ENCODE results near the gene CD6.

The CD6 gene

DNA sequence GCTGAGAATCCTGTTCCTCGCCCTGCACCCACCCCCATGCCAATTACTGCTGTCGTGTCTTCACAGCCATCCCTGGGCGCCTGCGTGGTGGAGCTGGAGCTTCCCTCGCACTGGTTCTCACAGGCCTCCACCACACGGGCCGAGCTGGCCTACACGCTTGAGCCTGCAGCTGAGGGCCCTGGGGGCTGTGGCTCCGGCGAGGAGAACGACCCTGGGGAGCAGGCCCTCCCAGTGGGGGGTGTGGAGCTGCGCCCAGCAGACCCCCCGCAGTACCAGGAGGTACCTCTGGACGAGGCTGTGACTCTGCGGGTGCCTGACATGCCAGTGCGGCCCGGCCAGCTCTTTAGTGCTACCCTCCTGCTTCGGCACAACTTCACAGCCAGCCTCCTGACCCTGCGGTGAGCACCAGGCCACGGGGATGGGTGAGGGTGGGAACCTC lies 42.9 kb upstream of the CD6 start:
- FAIRE-seq (no peak), DNase-seq (ENCODE audit: insufficient read length) (no peak)
- no peak for TF ChIP-seq POLR2AphosphoS5 (IDR thresholded peaks at IDR 0.05; ENCODE audit: low read depth, low read length)
- no peak for TF ChIP-seq POLR2A (IDR thresholded peaks at IDR 0.05; ENCODE audit: low read depth, low read length)
- no peak for TF ChIP-seq TAF1 (IDR thresholded peaks at IDR 0.05; ENCODE audit: borderline replicate concordance, low read depth, low read length)

DNA sequence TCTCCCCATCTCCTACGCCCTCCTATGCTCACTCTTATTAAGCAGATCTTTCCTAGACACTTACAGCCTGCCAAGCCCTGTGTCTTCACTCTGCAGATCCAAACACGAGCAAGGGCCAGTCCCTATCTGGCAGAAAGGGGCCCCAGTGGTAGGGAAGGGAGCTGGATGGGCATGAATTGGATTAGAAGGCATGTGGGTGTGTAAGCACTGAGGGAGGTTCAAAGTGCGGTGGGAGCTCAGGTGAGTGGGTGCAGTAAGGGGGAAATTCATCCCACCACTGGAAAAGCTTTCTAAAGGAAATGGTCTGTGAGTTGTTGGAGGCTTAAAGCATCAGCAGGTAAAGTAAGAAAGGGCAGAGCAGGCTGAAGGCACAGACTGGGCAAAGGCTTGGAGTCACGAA lies 41.7 kb upstream of the CD6 start:
- DNase-seq (ENCODE audit: insufficient read length), result no peak
- FAIRE-seq, result no peak
- no peak for TF ChIP-seq POLR2AphosphoS5 (IDR thresholded peaks at IDR 0.05; ENCODE audit: low read depth, low read length)
- TF ChIP-seq TAF1 (IDR thresholded peaks at IDR 0.05; ENCODE audit: borderline replicate concordance, low read depth, low read length), result no peak
- TF ChIP-seq POLR2A (IDR thresholded peaks at IDR 0.05; ENCODE audit: low read depth, low read length), result 0 out of 2 replicates have a peak, but pooled peaks have one; percentile 13

DNA sequence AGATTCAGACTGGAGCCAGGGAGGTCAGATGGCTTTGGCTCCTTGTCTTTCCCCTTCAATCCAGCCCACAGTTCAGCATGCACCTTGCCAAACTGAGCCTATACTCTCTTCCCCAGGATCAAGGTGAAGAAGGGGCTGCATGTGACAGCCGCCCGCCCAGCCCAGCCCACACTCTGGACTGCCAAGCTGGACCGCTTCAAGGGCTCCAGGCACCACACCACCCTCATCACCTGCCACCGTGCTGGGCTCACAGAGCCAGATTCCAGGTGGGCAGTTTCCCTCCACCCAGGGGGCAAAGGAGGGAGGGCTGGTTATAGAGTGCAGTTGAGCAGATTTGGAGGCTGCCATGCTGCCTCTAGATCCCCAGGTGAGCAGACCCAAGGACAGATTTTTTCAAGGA lies 41.1 kb upstream of the CD6 start:
- no peak for DNase-seq (ENCODE audit: insufficient read length)
- no peak for FAIRE-seq
- TF ChIP-seq POLR2AphosphoS5 (IDR thresholded peaks at IDR 0.05; ENCODE audit: low read depth, low read length) (no peak), TAF1 (IDR thresholded peaks at IDR 0.05; ENCODE audit: borderline replicate concordance, low read depth, low read length) (no peak), POLR2A (IDR thresholded peaks at IDR 0.05; ENCODE audit: low read depth, low read length) (no peak)

DNA sequence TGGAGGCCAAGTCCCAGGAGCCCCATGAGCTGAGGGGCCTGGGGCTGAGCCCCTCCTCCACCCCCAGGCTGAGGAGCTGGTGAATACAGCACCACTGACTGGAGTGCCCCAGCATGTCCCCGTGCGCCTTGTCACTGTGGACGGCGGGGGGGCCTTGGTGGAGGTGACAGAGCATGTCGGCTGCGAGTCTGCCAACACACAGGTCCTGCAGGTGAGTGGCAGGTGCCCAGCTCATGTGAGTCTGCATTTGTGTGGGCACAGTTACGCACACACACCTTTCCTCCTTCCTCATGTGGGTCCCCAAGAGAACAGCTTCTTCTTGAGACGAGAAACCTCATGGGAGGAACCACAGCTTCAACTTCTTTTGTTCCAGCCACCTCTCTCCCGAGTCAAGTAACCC lies 39.6 kb upstream of the CD6 start:
- DNase-seq (ENCODE audit: insufficient read length) (no peak), FAIRE-seq (peak; percentile 81)

DNA sequence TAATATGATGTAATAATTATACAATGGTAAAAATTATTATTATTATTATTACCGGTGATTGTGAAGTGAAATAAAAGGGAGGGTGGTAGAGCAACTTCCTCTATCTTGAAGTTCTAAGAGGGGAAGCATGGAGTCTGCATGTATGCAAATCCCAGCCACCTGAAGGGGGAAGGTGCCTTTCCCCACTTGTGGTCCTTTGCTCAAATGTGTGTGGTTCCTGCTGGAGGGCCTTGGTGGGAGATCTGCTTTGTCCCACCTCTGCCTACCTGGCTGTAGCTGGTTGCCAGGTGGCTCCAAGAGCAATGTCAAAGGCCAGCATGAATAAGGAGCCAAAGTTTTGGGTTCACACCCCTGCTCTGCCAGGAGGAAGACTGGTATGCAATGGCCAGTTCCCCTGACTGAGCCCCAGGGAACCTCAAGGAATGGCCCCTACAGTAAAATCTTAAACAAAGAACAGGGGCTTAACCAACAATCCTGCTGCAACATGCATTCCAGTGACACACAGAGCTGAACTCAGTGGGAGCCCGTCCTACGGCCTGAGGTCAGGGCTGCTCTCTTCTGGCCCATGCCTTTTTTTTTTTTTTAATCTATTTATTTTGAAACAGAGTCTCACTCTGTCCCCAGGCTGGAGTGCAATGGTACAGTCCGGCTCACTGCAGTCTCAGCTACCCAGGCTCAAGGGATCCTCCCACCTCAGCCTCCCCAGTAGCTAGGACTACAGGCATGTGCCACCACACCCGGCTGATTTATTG lies 38.7 kb upstream of the CD6 start:
- FAIRE-seq, result peak; percentile 81
- DNase-seq (ENCODE audit: insufficient read length), result no peak
- TF ChIP-seq POLR2AphosphoS5 (IDR thresholded peaks at IDR 0.05; ENCODE audit: low read depth, low read length) (no peak), POLR2A (IDR thresholded peaks at IDR 0.05; ENCODE audit: low read depth, low read length) (peak; percentile 42; the same call in 1 of the 2 replicates)

More for the DNA sequence above, 39.6 kb upstream of the CD6 start:
- TF ChIP-seq POLR2A (IDR thresholded peaks at IDR 0.05; ENCODE audit: low read depth, low read length) (no peak), TAF1 (IDR thresholded peaks at IDR 0.05; ENCODE audit: borderline replicate concordance, low read depth, low read length) (no peak)

DNA sequence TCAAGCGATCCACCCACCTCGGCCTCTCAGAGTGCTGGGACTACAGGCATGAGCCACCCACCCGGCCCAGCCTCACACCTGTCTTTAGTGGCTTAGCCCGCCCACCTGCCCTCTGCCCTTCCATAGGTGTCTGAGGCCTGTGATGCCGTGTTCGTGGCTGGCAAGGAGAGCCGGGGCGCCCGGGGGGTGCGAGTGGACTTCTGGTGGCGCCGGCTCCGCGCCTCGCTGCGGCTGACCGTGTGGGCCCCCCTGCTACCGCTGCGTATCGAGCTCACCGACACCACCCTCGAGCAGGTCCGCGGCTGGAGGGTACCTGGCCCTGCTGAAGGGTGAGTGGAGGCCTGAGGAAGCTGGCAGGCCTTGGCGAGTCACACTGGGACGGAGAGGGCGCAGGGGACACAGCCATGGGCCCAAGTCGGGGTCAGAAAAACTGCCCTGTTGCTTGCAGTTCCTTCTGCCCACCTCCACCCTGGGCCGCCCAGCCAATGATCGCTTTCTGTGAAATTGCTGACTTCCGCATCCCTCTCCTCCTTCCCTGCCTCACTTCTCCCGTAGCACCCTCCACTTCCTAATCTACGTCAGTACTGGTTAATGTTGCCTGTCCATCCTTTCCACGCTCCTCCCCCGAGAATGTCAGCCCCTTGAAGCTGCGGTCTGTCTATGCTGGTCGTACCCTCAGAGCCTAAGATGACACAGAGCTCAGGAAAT lies 37.9 kb upstream of the CD6 start:
- no peak for FAIRE-seq
- peak; percentile 36; the same call in 1 of the 2 replicates for TF ChIP-seq POLR2AphosphoS5 (IDR thresholded peaks at IDR 0.05; ENCODE audit: low read depth, low read length)
- TF ChIP-seq POLR2A (IDR thresholded peaks at IDR 0.05; ENCODE audit: low read depth, low read length), result peak; percentile 49
- no peak for TF ChIP-seq TAF1 (IDR thresholded peaks at IDR 0.05; ENCODE audit: borderline replicate concordance, low read depth, low read length)

DNA sequence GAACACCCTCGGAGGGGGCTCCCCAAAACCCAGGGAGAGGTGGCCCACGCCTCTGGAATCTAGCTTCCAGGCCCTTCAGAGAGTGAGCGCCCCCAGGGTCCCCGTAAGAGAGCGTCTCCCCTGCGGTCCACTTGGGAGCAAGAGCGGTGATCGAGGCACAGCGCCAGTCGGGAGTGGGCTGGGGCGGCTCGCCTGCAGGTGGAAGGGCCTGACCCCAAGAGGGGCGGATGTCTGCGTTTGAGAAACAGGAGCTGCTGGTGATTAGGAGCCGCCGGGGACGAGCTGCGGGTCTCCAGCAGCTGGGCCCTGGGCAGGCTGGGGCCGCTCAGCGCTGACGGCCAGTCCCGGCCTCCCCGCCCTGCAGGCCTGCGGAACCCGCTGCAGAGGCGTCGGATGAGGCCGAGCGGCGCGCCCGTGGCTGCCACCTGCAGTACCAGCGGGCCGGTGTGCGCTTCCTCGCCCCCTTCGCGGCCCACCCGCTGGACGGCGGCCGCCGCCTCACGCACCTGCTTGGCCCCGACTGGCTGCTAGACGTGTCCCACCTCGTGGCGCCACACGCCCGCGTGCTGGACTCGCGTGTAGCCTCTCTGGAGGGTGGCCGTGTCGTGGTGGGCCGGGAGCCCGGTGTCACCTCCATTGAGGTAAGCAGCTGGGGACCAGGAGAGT lies 37.2 kb upstream of the CD6 start:
- FAIRE-seq, result no peak
- TF ChIP-seq TAF1 (IDR thresholded peaks at IDR 0.05; ENCODE audit: borderline replicate concordance, low read depth, low read length) (no peak), POLR2A (IDR thresholded peaks at IDR 0.05; ENCODE audit: low read depth, low read length) (no peak), POLR2AphosphoS5 (IDR thresholded peaks at IDR 0.05; ENCODE audit: low read depth, low read length) (peak; percentile 2; the same call in 1 of the 2 replicates)
- DNase-seq (ENCODE audit: insufficient read length), result no peak

More for the DNA sequence above, 37.9 kb upstream of the CD6 start:
- DNase-seq (ENCODE audit: insufficient read length), result no peak

DNA sequence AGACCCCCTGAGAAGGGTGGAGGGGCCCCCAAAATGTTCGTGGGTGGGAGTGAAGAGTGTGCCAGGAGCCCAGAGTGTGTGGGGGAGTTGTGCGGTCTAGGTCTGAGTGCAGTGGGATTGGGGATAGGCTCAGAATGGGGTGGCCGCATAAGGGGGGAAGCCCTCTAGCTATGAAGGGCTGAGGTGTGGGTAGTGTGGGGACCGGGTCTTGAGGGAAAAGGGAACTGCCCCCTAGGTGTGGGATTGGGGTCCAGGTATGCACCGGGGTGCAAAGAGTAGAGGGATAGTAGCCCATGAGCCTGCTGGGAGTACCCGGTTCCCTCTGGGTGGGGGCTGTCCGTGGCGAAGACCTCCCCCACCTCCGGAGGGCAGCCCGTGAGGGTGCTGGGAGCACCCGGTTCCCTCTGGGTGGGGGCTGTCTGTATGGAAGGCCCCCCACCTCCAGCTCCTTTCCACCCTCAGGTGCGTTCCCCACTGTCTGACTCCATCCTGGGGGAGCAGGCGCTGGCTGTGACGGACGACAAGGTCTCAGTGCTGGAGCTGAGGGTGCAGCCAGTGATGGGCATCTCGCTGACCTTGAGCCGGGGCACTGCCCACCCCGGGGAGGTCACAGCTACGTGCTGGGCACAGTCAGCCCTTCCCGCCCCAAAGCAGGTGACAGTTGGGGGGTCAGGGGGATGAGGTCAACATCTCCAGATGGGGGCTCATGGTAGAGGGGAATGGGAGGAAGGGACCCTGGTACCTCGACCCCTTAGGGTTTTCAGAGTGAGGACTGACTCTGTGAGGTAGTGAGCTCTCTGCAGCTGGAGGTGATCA lies 36.5 kb upstream of the CD6 start:
- TF ChIP-seq POLR2AphosphoS5 (IDR thresholded peaks at IDR 0.05; ENCODE audit: low read depth, low read length) (peak; percentile 74; the same call in 1 of the 2 replicates), POLR2A (IDR thresholded peaks at IDR 0.05; ENCODE audit: low read depth, low read length) (peak; percentile 32), TAF1 (IDR thresholded peaks at IDR 0.05; ENCODE audit: borderline replicate concordance, low read depth, low read length) (no peak)
- FAIRE-seq (peak; percentile 50), DNase-seq (ENCODE audit: insufficient read length) (no peak)

DNA sequence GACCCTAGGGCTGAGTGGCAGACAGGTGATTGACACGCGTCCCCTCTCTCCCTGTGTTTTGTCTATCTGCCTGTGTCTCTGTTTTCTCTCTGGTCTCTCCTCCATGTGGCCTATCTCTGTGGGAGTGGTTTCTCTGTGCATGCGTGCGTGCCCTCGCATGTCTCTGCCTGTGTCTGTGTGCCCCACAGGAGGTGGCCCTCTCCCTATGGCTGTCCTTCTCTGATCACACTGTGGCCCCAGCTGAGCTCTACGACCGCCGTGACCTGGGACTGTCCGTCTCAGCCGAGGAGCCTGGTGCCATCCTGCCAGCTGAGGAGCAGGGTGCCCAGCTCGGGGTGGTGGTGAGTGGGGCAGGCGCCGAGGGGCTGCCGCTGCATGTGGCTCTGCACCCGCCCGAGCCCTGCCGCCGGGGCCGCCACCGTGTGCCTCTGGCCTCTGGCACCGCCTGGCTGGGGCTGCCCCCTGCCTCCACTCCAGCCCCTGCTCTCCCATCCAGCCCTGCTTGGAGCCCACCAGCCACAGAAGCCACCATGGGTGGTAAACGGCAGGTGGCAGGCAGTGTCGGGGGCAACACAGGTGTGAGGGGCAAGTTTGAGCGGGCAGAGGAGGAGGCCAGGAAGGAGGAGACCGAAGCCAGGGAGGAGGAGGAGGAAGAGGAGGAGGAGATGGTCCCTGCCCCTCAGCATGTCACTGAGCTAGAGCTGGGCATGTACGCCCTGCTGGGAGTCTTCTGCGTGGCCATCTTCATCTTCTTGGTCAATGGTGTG lies 35.6 kb upstream of the CD6 start:
- TF ChIP-seq POLR2AphosphoS5 (IDR thresholded peaks at IDR 0.05; ENCODE audit: low read depth, low read length), result peak; percentile 59; the same call in 1 of the 2 replicates
- TF ChIP-seq POLR2A (IDR thresholded peaks at IDR 0.05; ENCODE audit: low read depth, low read length), result peak; percentile 54
- TF ChIP-seq TAF1 (IDR thresholded peaks at IDR 0.05; ENCODE audit: borderline replicate concordance, low read depth, low read length), result no peak
- FAIRE-seq, result peak; percentile 81
- DNase-seq (ENCODE audit: insufficient read length), result no peak

DNA sequence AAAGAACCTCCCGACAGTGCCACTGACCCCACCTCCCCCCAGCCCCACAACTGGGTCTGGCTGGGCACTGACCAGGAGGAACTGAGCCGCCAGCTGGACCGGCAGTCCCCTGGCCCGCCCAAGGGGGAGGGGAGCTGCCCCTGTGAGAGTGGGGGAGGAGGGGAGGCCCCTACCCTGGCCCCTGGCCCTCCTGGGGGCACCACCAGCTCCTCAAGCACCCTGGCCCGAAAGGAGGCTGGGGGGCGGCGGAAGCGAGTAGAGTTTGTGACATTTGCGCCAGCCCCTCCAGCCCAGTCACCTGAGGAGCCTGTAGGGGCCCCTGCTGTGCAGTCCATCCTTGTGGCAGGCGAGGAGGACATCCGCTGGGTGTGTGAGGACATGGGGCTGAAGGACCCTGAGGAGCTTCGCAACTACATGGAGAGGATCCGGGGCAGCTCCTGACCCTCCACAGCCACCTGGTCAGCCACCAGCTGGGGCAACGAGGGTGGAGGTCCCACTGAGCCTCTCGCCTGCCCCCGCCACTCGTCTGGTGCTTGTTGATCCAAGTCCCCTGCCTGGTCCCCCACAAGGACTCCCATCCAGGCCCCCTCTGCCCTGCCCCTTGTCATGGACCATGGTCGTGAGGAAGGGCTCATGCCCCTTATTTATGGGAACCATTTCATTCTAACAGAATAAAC lies 34.9 kb upstream of the CD6 start:
- no peak for FAIRE-seq

More for the DNA sequence above, 34.9 kb upstream of the CD6 start:
- no peak for DNase-seq (ENCODE audit: insufficient read length)
- TF ChIP-seq POLR2AphosphoS5 (IDR thresholded peaks at IDR 0.05; ENCODE audit: low read depth, low read length) (peak; percentile 7), TAF1 (IDR thresholded peaks at IDR 0.05; ENCODE audit: borderline replicate concordance, low read depth, low read length) (no peak), POLR2A (IDR thresholded peaks at IDR 0.05; ENCODE audit: low read depth, low read length) (peak; percentile 40; the same call in 1 of the 2 replicates)
